GM18951 (cell line): ENCODE measurements around the gene PSMD8.
"Not testable (repeated sequence)": the region's sequence is repeated elsewhere in the genome, so short reads cannot be mapped to it uniquely, and the experiment has no call there.

Experiments
- POLR2A ChIP-seq: IDR thresholded peaks from 4 replicates; pipeline ENCODE4 v1.6.1; 2011; ENCODE audit warnings: mild to moderate bottlenecking; ENCODE audit not compliant: insufficient read length, insufficient read depth; ENCODE audit errors: extremely low read depth
- in situ Hi-C: fragments of 300-500 bp; cut with MboI; formaldehyde crosslinking; loops from one replicate; pipeline ENCODE4 v1.12.0; 2022; ENCODE audit warnings: low sequenced_read_pairs, mixed read lengths, inconsistent platforms; ENCODE audit not compliant: unreplicated experiment

PSMD8 gene

GRCh38 chr19:38352611-38353010 lies 21.8 kb upstream of the PSMD8 start:
- no peak for TF ChIP-seq POLR2A
- in situ Hi-C loops: loop anchor here (10.0 kb wide), 1 partner anchor 118 kb away; no protein-coding TSS in a partner anchor

GRCh38 chr19:38355728-38356725 lies 18.3 kb upstream of the PSMD8 start:
- in situ Hi-C loops: loop anchor here (10.0 kb wide), 1 partner anchor 121 kb away; no protein-coding TSS in a partner anchor
- TF ChIP-seq POLR2A: no peak

GRCh38 chr19:38358071-38358470 lies 16.3 kb upstream of the PSMD8 start:
- in situ Hi-C loops: loop anchor here (10.0 kb wide), 1 partner anchor 123 kb away; no protein-coding TSS in a partner anchor
- no peak for TF ChIP-seq POLR2A

GRCh38 chr19:38359242-38360021 lies 14.9 kb upstream of the PSMD8 start:
- in situ Hi-C loops: loop anchor here (10.0 kb wide), 1 partner anchor 125 kb away; no protein-coding TSS in a partner anchor
- no peak for TF ChIP-seq POLR2A

- in situ Hi-C loops: no loop called here
- TF ChIP-seq POLR2A: no peak
These were observed 14.0 kb upstream of the PSMD8 start for GRCh38 chr19:38360351-38360750.

- no peak for TF ChIP-seq POLR2A
- in situ Hi-C loops: no loop called here
These were observed 13.3 kb upstream of the PSMD8 start for GRCh38 chr19:38360839-38361631.

GRCh38 chr19:38361633-38362075 lies 12.7 kb upstream of the PSMD8 start:
- in situ Hi-C loops: no loop called here
- no peak for TF ChIP-seq POLR2A

- in situ Hi-C loops: no loop called here
- TF ChIP-seq POLR2A: peak; percentile 27
These were observed 12.1 kb upstream of the PSMD8 start for GRCh38 chr19:38362076-38362945.

GRCh38 chr19:38362946-38363688 lies 11.3 kb upstream of the PSMD8 start:
- in situ Hi-C loops: not testable (repeated sequence)

GRCh38 chr19:38367041-38367440 lies 7.3 kb upstream of the PSMD8 start:
- no peak for TF ChIP-seq POLR2A
- in situ Hi-C loops: no loop called here

GRCh38 chr19:38369584-38369983 lies 4.8 kb upstream of the PSMD8 start:
- in situ Hi-C loops: no loop called here

GRCh38 chr19:38370299-38370698 lies 4.1 kb upstream of the PSMD8 start:
- TF ChIP-seq POLR2A: no peak
- in situ Hi-C loops: no loop called here

More at GRCh38 chr19:38369584-38369983, 4.8 kb upstream of the PSMD8 start:
- TF ChIP-seq POLR2A: no peak
